HG02678 (cell line): ENCODE data around the gene TMEM222.
"Not testable (repeated sequence)": the region's sequence is repeated elsewhere in the genome, so short reads cannot be mapped to it uniquely, and the experiment has no call there.

Experiments
- ATAC-seq: cut with Tn5 transposase; IDR thresholded peaks from one replicate; pipeline ENCODE4 v1.9.1; 2021; ENCODE audit warnings: mild to moderate bottlenecking, moderate library complexity; ENCODE audit not compliant: unreplicated experiment

Gene TMEM222

DNA sequence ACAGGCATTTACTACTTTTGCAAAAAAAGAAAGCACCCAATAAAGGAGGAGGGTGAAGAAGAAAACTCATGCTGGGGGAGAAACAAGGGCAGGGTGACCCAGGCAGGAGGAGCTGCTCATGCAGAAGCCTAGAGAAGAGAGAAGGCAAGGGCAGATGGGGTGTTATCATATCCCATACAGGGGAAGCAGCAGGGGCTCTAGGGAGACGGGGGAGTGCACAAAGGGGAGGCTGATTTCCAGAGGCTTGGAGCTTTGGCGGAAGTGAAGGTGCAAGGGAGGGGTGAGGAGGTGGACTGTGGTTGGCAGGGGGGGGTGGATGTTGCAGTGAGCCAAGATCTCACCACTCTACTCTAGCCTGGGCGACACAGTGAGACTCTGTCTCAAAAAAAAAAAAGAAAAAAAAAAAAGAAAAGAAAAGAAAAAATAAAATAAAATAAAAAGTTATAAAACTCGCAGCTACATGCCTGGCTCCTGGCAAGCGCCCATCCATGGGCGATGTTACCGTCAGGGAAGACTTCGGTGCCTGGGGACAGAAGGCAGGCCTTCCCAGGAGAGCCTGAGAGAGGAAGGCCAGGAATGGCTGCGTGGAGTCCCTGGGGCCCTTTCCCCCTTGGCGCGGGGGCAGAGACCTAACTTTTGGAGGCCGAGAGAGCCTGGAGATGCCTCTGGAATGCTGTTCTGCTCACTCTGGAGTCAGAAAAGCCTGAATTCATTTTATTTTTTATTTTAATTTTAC lies 56.0 kb downstream of the TMEM222 start:
- no peak for ATAC-seq

- ATAC-seq = no peak
These were observed 57.7 kb downstream of the TMEM222 start for GRCh38 chr1:27379564-27380122.

- ATAC-seq = no peak
These were observed 58.3 kb downstream of the TMEM222 start for GRCh38 chr1:27380224-27380623.

- ATAC-seq = no peak
These were observed 59.1 kb downstream of the TMEM222 start for GRCh38 chr1:27380766-27381733.

DNA sequence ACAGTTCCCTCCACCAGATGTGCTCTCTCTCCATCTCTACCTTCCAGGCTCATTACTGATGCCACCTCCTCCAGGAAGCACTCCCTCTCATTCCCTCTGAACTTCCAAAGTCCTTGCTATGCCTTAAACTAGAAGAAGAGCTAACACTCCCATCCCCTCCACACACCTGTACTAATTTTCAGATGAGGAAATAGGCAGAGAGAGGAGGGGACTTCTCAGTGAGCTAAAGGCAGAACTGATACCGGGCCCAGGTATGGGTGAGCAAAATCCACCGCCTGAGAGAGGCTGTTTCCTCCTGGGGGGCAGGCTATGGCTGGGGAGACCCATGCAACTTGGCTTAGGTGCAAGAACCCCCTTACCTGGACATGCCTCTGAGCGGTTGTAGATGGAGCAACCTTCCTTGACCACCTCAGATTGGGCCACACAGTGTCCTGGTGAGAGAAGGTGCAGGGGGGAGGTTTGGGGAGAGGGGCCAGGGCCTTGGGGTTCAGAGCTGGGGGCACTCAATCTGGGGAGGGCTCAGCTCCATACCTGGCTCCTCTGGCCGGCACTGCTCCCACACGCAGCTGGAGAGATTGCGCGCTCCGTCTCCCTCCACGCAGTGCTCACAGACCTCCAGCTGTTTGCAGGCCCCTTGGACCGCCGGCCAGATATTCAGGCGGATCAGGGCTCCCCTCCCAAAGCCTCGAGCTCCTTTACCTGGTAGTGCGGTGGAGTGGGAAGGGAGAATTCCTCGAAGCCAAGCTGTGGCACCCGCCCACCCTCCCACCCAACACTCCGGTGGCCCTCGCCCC lies 60.2 kb downstream of the TMEM222 start:
- no peak for ATAC-seq

DNA sequence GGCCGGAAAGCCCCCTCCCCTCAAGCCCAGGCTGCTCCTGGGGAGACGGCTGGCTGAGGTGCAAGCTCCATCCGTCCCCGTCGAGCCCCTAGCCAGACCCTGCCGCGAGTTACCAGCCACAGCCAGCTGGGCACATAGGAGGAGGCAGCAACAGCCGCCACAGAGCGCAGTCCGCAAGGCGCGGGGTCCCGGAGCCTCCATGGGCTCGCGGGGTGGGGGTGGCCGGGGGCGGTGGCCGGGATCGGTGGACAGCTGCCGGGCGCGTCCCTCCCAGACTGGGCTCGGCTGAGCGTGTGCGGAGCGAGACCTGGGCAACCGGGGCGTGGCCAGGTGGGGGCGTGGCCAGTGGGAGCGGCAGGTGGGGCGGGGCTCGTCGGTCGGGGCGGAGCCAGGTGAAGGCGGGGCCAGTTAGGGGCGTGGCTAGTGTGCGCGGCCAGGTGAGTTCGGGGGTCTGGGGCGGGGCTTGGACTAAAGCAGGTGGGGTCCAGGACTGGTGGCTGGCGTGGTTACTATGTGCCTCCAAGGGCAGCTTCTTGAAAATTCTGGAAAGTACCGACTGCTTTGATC lies 61.2 kb downstream of the TMEM222 start, which contains the start of gene CD164L2:
Gene CD164L2 (minus strand): TSS at position 295 of the 567 bp plus-strand sequence. CDS start 94 bp downstream, at position 201.
- no peak for ATAC-seq

DNA sequence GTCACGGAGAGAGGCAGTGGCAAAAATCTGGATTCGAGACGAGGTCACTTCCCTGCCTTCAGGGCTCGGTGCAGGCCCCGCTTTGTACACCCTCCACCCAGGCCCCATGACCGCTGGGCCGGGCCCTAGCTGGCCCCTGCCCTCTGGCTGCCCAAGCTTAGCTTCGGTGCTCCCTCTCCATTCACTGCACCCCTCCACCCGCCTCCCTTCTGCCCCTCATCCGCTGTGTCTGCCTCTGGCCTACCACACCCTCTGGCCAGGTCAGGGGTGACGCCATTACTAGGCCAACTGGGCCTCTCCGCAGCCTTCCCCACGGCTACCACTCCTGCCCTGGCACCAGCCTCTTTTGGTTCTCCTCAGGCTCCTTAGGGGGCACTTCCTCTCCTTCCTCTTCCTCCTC lies 61.7 kb downstream of the TMEM222 start:
- no peak for ATAC-seq

DNA sequence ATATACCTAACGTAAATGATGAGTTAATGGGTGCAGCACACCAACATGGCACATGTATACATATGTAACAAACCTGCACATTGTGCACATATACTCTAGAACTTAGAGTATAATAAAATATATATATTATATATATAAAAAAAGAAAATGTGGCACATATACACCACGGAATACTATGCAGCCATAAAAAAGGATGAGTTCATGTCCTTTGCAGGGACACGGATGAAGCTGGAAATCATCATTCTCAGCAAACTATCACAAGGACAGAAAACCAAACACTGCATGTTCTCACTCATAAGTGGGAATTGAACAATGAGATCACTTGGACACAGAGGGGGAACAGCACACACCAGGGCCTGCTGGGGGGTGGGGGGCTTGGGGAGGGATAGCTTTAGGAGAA lies 62.8 kb downstream of the TMEM222 start:
- not testable (repeated sequence) for ATAC-seq
